ENCODE measurements around the gene TMEM14A. TPM values are rescaled to one million over a fixed set of nuclear protein-coding genes. Genes with fewer than 3 reads are reported as not detected.
"Not testable (repeated sequence)": the region's sequence is repeated elsewhere in the genome, so short reads cannot be mapped to it uniquely, and the experiment has no call there.

Gene TMEM14A
- polyA plus RNA-seq, 1 donor from 2014 or later, result 326 TPM

DNA sequence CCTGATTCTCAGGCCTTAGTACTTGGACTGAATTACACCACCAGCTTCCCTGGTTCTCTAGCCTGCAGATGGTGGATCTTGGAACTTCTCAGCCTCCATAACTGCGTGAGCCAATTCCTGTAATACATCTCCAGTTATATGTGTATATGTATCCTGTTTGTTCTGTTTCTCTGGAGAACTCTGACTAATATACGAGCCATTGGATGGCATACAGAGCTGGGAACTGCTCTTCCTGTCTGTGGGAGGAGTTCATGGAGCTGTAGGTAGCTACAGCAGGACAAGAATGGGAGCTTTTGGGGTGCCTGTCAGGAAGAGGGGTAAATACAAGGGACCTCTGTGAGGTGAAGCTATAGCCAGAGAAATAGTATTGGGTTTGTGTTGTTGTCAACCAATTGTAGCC lies 41.2 kb downstream of the TMEM14A start:
- H3K36me3 ChIP-seq (ENCODE audit: insufficient read depth, low read length), result no peaks in the 10 kb centered on the region
- no peak overlapping the region for H3K9ac ChIP-seq (ENCODE audit: low read length)
- no peaks in the 10 kb centered on the region for H3K79me2 ChIP-seq (replicated peaks; ENCODE audit: insufficient read depth, low read length)
- no peaks in the 10 kb centered on the region for H4K20me1 ChIP-seq (ENCODE audit: insufficient read depth)
- H3K9me2 ChIP-seq (ENCODE audit: insufficient read depth, low read length), result no peaks in the 10 kb centered on the region
- no peak overlapping the region for H3K27ac ChIP-seq (ENCODE audit: low read length)
- no peaks in the 10 kb centered on the region for H3K27me3 ChIP-seq (ENCODE audit: insufficient read depth, low read depth, low read length)
- TF ChIP-seq EZH2 (IDR thresholded peaks at IDR 0.05; ENCODE audit: borderline replicate concordance, insufficient read depth, low read length, poor library complexity, severe bottlenecking), result no peak
- TF ChIP-seq, protein P1, sequence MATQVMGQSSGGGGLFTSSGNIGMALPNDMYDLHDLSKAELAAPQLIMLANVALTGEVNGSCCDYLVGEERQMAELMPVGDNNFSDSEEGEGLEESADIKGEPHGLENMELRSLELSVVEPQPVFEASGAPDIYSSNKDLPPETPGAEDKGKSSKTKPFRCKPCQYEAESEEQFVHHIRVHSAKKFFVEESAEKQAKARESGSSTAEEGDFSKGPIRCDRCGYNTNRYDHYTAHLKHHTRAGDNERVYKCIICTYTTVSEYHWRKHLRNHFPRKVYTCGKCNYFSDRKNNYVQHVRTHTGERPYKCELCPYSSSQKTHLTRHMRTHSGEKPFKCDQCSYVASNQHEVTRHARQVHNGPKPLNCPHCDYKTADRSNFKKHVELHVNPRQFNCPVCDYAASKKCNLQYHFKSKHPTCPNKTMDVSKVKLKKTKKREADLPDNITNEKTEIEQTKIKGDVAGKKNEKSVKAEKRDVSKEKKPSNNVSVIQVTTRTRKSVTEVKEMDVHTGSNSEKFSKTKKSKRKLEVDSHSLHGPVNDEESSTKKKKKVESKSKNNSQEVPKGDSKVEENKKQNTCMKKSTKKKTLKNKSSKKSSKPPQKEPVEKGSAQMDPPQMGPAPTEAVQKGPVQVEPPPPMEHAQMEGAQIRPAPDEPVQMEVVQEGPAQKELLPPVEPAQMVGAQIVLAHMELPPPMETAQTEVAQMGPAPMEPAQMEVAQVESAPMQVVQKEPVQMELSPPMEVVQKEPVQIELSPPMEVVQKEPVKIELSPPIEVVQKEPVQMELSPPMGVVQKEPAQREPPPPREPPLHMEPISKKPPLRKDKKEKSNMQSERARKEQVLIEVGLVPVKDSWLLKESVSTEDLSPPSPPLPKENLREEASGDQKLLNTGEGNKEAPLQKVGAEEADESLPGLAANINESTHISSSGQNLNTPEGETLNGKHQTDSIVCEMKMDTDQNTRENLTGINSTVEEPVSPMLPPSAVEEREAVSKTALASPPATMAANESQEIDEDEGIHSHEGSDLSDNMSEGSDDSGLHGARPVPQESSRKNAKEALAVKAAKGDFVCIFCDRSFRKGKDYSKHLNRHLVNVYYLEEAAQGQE (IDR thresholded peaks at IDR 0.05; ENCODE audit: borderline replicate concordance), result no peak
- TF ChIP-seq, protein P2, sequence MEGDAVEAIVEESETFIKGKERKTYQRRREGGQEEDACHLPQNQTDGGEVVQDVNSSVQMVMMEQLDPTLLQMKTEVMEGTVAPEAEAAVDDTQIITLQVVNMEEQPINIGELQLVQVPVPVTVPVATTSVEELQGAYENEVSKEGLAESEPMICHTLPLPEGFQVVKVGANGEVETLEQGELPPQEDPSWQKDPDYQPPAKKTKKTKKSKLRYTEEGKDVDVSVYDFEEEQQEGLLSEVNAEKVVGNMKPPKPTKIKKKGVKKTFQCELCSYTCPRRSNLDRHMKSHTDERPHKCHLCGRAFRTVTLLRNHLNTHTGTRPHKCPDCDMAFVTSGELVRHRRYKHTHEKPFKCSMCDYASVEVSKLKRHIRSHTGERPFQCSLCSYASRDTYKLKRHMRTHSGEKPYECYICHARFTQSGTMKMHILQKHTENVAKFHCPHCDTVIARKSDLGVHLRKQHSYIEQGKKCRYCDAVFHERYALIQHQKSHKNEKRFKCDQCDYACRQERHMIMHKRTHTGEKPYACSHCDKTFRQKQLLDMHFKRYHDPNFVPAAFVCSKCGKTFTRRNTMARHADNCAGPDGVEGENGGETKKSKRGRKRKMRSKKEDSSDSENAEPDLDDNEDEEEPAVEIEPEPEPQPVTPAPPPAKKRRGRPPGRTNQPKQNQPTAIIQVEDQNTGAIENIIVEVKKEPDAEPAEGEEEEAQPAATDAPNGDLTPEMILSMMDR (IDR thresholded peaks at IDR 0.05; ENCODE audit: poor library complexity, severe bottlenecking), result no peak
- TF ChIP-seq EP300 (conservative IDR thresholded peaks at IDR 0.05; ENCODE audit: poor library complexity, severe bottlenecking), result no peak
- TF ChIP-seq MXI1 (conservative IDR thresholded peaks at IDR 0.05; ENCODE audit: poor library complexity, severe bottlenecking), result no peak
- TF ChIP-seq TAF1 (IDR thresholded peaks at IDR 0.05; ENCODE audit: low read depth), result no peak
- no peak for TF ChIP-seq SMC3 (conservative IDR thresholded peaks at IDR 0.05; ENCODE audit: poor library complexity)
- H3F3A ChIP-seq (ENCODE audit: insufficient read depth, low read length, poor library complexity, severe bottlenecking), result no peaks in the 10 kb centered on the region
- H3K4me2 ChIP-seq (ENCODE audit: low read length), result no peak overlapping the region
- H2AFZ ChIP-seq (ENCODE audit: low read depth, low read length), result no peak overlapping the region
- no peak overlapping the region for H3K4me3 ChIP-seq (ENCODE audit: low read length)
- peaks cover 4% of the 10 kb centered on the region for H3K9me3 ChIP-seq (ENCODE audit: low read length)

DNA sequence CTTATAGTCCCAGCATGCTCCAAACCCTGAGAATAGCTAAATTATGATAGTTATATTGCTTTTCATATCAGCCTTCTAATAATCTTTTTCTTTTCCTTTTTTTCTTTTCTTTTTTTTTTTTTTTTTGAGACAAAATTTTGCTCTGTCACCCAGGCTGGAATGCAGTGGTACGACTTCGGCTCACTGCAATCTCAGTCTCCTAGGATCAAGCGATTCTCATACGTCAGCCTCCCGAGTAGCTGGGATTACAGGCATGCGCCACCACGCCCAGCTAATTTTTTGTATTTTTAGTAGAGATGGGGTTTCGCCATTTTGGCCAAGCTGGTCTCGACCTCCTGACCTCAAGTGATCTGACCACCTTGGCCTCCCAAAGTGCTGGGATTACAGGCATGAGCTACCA lies 43.8 kb downstream of the TMEM14A start:
- H3K36me3 ChIP-seq (ENCODE audit: insufficient read depth, low read length); H4K20me1 ChIP-seq (ENCODE audit: insufficient read depth); H3F3A ChIP-seq (ENCODE audit: insufficient read depth, low read length, poor library complexity, severe bottlenecking); H3K9me2 ChIP-seq (ENCODE audit: insufficient read depth, low read length); H3K9me3 ChIP-seq (ENCODE audit: low read length); H3K4me2 ChIP-seq (ENCODE audit: low read length); H3K9ac ChIP-seq (ENCODE audit: low read length); H3K4me3 ChIP-seq (ENCODE audit: low read length); H3K27me3 ChIP-seq (ENCODE audit: insufficient read depth, low read depth, low read length); H3K27ac ChIP-seq (ENCODE audit: low read length); H3K79me2 ChIP-seq (replicated peaks; ENCODE audit: insufficient read depth, low read length); H2AFZ ChIP-seq (ENCODE audit: low read depth, low read length): not testable (repeated sequence)

DNA sequence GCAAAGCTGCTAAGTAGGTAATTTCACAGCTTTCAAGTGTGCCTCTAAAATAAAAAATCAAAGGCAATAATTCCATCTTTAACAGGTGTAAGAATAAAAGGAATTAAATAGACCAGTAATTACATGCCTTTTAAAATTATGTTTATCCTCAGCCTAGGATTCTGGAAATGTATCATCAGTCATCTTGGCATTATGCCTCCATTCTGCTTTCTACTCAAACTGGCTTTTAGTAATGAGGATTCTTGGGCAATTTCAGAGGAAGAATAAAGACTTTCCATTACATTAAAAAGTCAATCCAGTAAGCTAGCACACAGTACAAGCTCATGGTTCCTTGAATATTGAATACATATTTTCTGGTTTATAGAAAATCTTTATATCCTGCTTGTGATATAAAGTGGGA lies 47.6 kb downstream of the TMEM14A start:
- Histone ChIP-seq H3K36me3 (ENCODE audit: insufficient read depth, low read length) (no peaks in the 10 kb centered on the region), H2AFZ (ENCODE audit: low read depth, low read length) (no peak overlapping the region), H4K20me1 (ENCODE audit: insufficient read depth) (no peaks in the 10 kb centered on the region), H3K9ac (ENCODE audit: low read length) (no peak overlapping the region), H3K9me2 (ENCODE audit: insufficient read depth, low read length) (no peaks in the 10 kb centered on the region), H3F3A (ENCODE audit: insufficient read depth, low read length, poor library complexity, severe bottlenecking) (no peaks in the 10 kb centered on the region), H3K27ac (ENCODE audit: low read length) (no peak overlapping the region), H3K4me3 (ENCODE audit: low read length) (no peak overlapping the region), H3K79me2 (replicated peaks; ENCODE audit: insufficient read depth, low read length) (no peaks in the 10 kb centered on the region), H3K9me3 (ENCODE audit: low read length) (no peaks in the 10 kb centered on the region), H3K4me2 (ENCODE audit: low read length) (no peak overlapping the region), H3K27me3 (ENCODE audit: insufficient read depth, low read depth, low read length) (no peaks in the 10 kb centered on the region)
- TF ChIP-seq TAF1 (IDR thresholded peaks at IDR 0.05; ENCODE audit: low read depth) (no peak), RAD21 (conservative IDR thresholded peaks at IDR 0.05) (no peak), EP300 (conservative IDR thresholded peaks at IDR 0.05; ENCODE audit: poor library complexity, severe bottlenecking) (no peak), SMC3 (conservative IDR thresholded peaks at IDR 0.05; ENCODE audit: poor library complexity) (no peak), EZH2 (IDR thresholded peaks at IDR 0.05; ENCODE audit: borderline replicate concordance, insufficient read depth, low read length, poor library complexity, severe bottlenecking) (no peak), MXI1 (conservative IDR thresholded peaks at IDR 0.05; ENCODE audit: poor library complexity, severe bottlenecking) (no peak), POLR2AphosphoS5 (IDR thresholded peaks at IDR 0.05) (no peak)
- TF ChIP-seq, protein P2 (IDR thresholded peaks at IDR 0.05; ENCODE audit: poor library complexity, severe bottlenecking), result no peak
- TF ChIP-seq, protein P1 (IDR thresholded peaks at IDR 0.05; ENCODE audit: borderline replicate concordance), result no peak

All from neural cell (in vitro differentiated cells).